H9 (cell line): Measurements from ENCODE around the gene KCTD21. TPM values are rescaled to one million over a fixed set of nuclear protein-coding genes. Genes with fewer than 3 reads are reported as not detected.

ENCODE experiments used
- DNase-seq: peaks from one replicate; pipeline ENCODE4 v3.0.0-alpha.2; 2017
- H2AFZ ChIP-seq: one replicate; pipeline ENCODE4 v1.6.1; 2013; ENCODE audit warnings: mild to moderate bottlenecking, low read length, control low read depth, moderate library complexity
- H2AK5ac ChIP-seq: 2 replicates; pipeline ENCODE4 v1.6.1; 2013; ENCODE audit warnings: low read length, control low read depth, mixed read lengths; ENCODE audit not compliant: insufficient read length
- H2BK120ac ChIP-seq: one replicate; pipeline ENCODE4 v1.6.1; 2013; ENCODE audit warnings: low read depth, mild to moderate bottlenecking, low read length, control low read depth, inconsistent platforms; ENCODE audit not compliant: poor library complexity, severe bottlenecking
- H2BK12ac ChIP-seq: 2 replicates; pipeline ENCODE4 v1.6.1; 2013; ENCODE audit warnings: low read length, control low read depth, mixed read lengths, low read depth; ENCODE audit not compliant: insufficient read length
- H2BK15ac ChIP-seq: 2 replicates; pipeline ENCODE4 v1.6.1; 2013; ENCODE audit warnings: low read depth, low read length, control low read depth
- H2BK20ac ChIP-seq: one replicate; pipeline ENCODE4 v1.6.1; 2013; ENCODE audit warnings: low read depth, mild to moderate bottlenecking, low read length, control low read depth, inconsistent platforms; ENCODE audit not compliant: poor library complexity, severe bottlenecking
- H2BK5ac ChIP-seq: 2 replicates; pipeline ENCODE4 v1.6.1; 2013; ENCODE audit warnings: low read length, control low read depth, mixed read lengths; ENCODE audit not compliant: insufficient read length
- H3K14ac ChIP-seq: 2 replicates; pipeline ENCODE4 v1.6.1; 2013; ENCODE audit warnings: low read length, control low read depth; ENCODE audit not compliant: insufficient read depth
- H3K18ac ChIP-seq: 2 replicates; pipeline ENCODE4 v1.6.1; 2013; ENCODE audit warnings: low read depth, mild to moderate bottlenecking, mixed read lengths, low read length, control low read depth; ENCODE audit not compliant: insufficient read length
- H3K23ac ChIP-seq: 2 replicates; pipeline ENCODE4 v1.6.1; 2013; ENCODE audit warnings: low read length, control low read depth, mixed read lengths, low read depth; ENCODE audit not compliant: insufficient read length
- H3K23me2 ChIP-seq: 2 replicates; pipeline ENCODE4 v1.6.1; 2013; ENCODE audit warnings: low read depth, mild to moderate bottlenecking, mixed read lengths, low read length, control low read depth; ENCODE audit not compliant: insufficient read length, poor library complexity, severe bottlenecking
- H3K27ac ChIP-seq: 2 replicates; pipeline ENCODE4 v1.5.1; 2013; ENCODE audit warnings: low read length, control low read depth, mixed read lengths, low read depth; ENCODE audit not compliant: insufficient read length
- H3K27me3 ChIP-seq: 2 replicates; pipeline ENCODE4 v1.6.1; 2013; ENCODE audit warnings: low read length, control low read depth, inconsistent platforms; ENCODE audit not compliant: insufficient read depth
- H3K4ac ChIP-seq: 2 replicates; pipeline ENCODE4 v1.6.1; 2013; ENCODE audit warnings: low read depth, mild to moderate bottlenecking, control low read depth, inconsistent platforms, low read length, moderate library complexity
- H3K4me1 ChIP-seq: 2 replicates; pipeline ENCODE4 v1.6.1; 2013; ENCODE audit warnings: low read length, control low read depth, inconsistent platforms; ENCODE audit not compliant: insufficient read depth
- H3K4me2 ChIP-seq: 2 replicates; pipeline ENCODE4 v1.6.1; 2013; ENCODE audit warnings: low read length, control low read depth, mixed read lengths; ENCODE audit not compliant: insufficient read length, insufficient read depth
- H3K56ac ChIP-seq: 2 replicates; pipeline ENCODE4 v1.6.1; 2013; ENCODE audit warnings: low read depth, mild to moderate bottlenecking, mixed read lengths, low read length, control low read depth; ENCODE audit not compliant: insufficient read length
- H3K79me1 ChIP-seq: 2 replicates; pipeline ENCODE4 v1.6.1; 2013; ENCODE audit warnings: low read depth, mild to moderate bottlenecking, moderate library complexity, low read length, control low read depth, inconsistent platforms; ENCODE audit not compliant: insufficient read depth, poor library complexity, severe bottlenecking
- H3K79me2 ChIP-seq: 2 replicates; pipeline ENCODE4 v1.6.1; 2013; ENCODE audit warnings: low read length, control low read depth, inconsistent platforms; ENCODE audit not compliant: insufficient read depth
- H3K9ac ChIP-seq: 2 replicates; pipeline ENCODE4 v1.6.1; 2013; ENCODE audit warnings: low read length, control low read depth, mixed read lengths; ENCODE audit not compliant: insufficient read length; ENCODE audit errors: extremely low read depth
- H3K9me3 ChIP-seq: one replicate; pipeline ENCODE4 v1.6.1; 2013; ENCODE audit warnings: low read depth, low read length, inconsistent platforms; ENCODE audit not compliant: control insufficient read depth
- H3T11ph ChIP-seq: one replicate; pipeline ENCODE4 v1.6.1; 2013; ENCODE audit warnings: mild to moderate bottlenecking, low read length, control low read depth, inconsistent platforms
- H4K20me1 ChIP-seq: one replicate; pipeline ENCODE4 v1.6.1; 2013; ENCODE audit not compliant: control insufficient read depth, insufficient read length, insufficient read depth
- H4K5ac ChIP-seq: 2 replicates; pipeline ENCODE4 v1.6.1; 2013; ENCODE audit warnings: low read depth, mild to moderate bottlenecking, mixed read lengths, low read length, control low read depth; ENCODE audit not compliant: insufficient read length
- H4K8ac ChIP-seq: replicated peaks from 2 replicates; pipeline ENCODE4 v1.6.1; 2013; ENCODE audit warnings: low read length, control low read depth, mixed read lengths, low read depth; ENCODE audit not compliant: insufficient read length
- H4K91ac ChIP-seq: 2 replicates; pipeline ENCODE4 v1.6.1; 2013; ENCODE audit warnings: low read depth, mild to moderate bottlenecking, moderate library complexity, mixed read lengths, low read length, control low read depth; ENCODE audit not compliant: insufficient read length
- H3K27ac Mint-ChIP-seq, 3 experiments: 2 replicates in 2 of 3; 3 replicates in 1 of 3; pipeline ENCODE4 v1.8.0; 2020 to 2021; ENCODE audit warnings: mixed read lengths in 3 of 3, mild to moderate bottlenecking in 1 of 3, moderate library complexity in 1 of 3
- H3K27me3 Mint-ChIP-seq: 2 replicates; pipeline ENCODE4 v1.8.0; 2021; ENCODE audit warnings: low read depth, mild to moderate bottlenecking, moderate library complexity, mixed read lengths
- H3K36me3 Mint-ChIP-seq, 3 experiments: 2 replicates in 2 of 3; 3 replicates in 1 of 3; pipeline ENCODE4 v1.8.0; 2020 to 2021; ENCODE audit warnings: low read depth in 3 of 3, mixed read lengths in 3 of 3; ENCODE audit not compliant: insufficient read depth in 1 of 3
- H3K4me1 Mint-ChIP-seq, 2 experiments: 2 replicates each; pipeline ENCODE4 v1.8.0; 2020; ENCODE audit warnings: mixed read lengths in 2 of 2
- H3K4me3 Mint-ChIP-seq, 2 experiments: 2 replicates in 1 of 2; 3 replicates in 1 of 2; pipeline ENCODE4 v1.8.0; 2020 to 2021; ENCODE audit warnings: mild to moderate bottlenecking in 2 of 2, mixed read lengths in 2 of 2, moderate library complexity in 1 of 2
- H3K9me3 Mint-ChIP-seq, 2 experiments: 2 replicates in 1 of 2; 3 replicates in 1 of 2; pipeline ENCODE4 v1.8.0; 2020; ENCODE audit warnings: mild to moderate bottlenecking in 2 of 2, mixed read lengths in 2 of 2, moderate library complexity in 1 of 2
- CTCF ChIP-seq: fragments of 200-600 bp; sonication (generic); conservative IDR thresholded peaks from 3 replicates; pipeline ENCODE4 v1.8.0; 2021; ENCODE audit warnings: antibody characterized with exemption, mild to moderate bottlenecking
- WGBS: extraction: QIAGEN DNeasy Blood & Tissue Kit; methylation state at CpG from one replicate; pipeline ENCODE4 v1.1.7; 2013; ENCODE audit warnings: missing lambda C conversion rate, low lambda C conversion rate, mixed read lengths; ENCODE audit not compliant: insufficient read length; ENCODE audit errors: extremely low coverage; 5-methylcytosine and 5-hydroxymethylcytosine counted together
- total RNA-seq: library from RNA; stranded (reverse); gene quantifications from 2 replicates; pipeline ENCODE4 v1.2.1, GENCODE V29; 2021

Gene KCTD21
- total RNA-seq, 1 experiment from 2014 or later = 4.0 TPM

GRCh38 chr11:78161346-78161745, 27.1 kb downstream of the KCTD21 start:
- Mint-ChIP-seq H3K36me3 (no peaks in the 10 kb centered on the region), H3K4me1 (no peaks in the 10 kb centered on the region), H3K9me3 (no peaks in the 10 kb centered on the region; a peak in 1 of 5 replicates), H3K27me3 (peaks cover 4% of the 10 kb centered on the region), H3K4me3 (no peak overlapping the region), H3K27ac (no peak overlapping the region)
- Histone ChIP-seq H2AK5ac (no peak overlapping the region), H3K23ac (no peak overlapping the region), H2AFZ (no peak overlapping the region), H3T11ph (no peak overlapping the region), H3K23me2 (no peaks in the 10 kb centered on the region), H2BK120ac (no peak overlapping the region), H3K79me2 (no peaks in the 10 kb centered on the region), H3K27me3 (no peaks in the 10 kb centered on the region), H2BK12ac (no peak overlapping the region), H3K18ac (no peak overlapping the region), H4K8ac (no peak overlapping the region), H3K56ac (no peak overlapping the region), H3K27ac (no peak overlapping the region), H3K9ac (no peak overlapping the region), H2BK5ac (no peak overlapping the region), H4K20me1 (no peaks in the 10 kb centered on the region), H2BK20ac (no peak overlapping the region), H4K5ac (no peak overlapping the region), H3K4me1 (no peaks in the 10 kb centered on the region), H2BK15ac (no peak overlapping the region), H3K4me2 (no peak overlapping the region), H3K9me3 (no peaks in the 10 kb centered on the region), H4K91ac (no peak overlapping the region), H3K4ac (no peak overlapping the region), H3K79me1 (no peaks in the 10 kb centered on the region), H3K14ac (no peak overlapping the region; the same call in 1 of the 2 replicates)
- no peak for TF ChIP-seq CTCF
- WGBS = no CpG with 5 or more reads among the region's 2 CpGs
- no peak for DNase-seq
